ENCODE results near the gene GOLGA3.

The GOLGA3 gene

GRCh38 chr12:132720606-132721345 lies 107.9 kb downstream of the GOLGA3 start:
- no peak for DNase-seq (ENCODE audit: low spot score)

GRCh38 chr12:132719954-132720324 lies 108.7 kb downstream of the GOLGA3 start:
- no peak for DNase-seq (ENCODE audit: low spot score)

GRCh38 chr12:132719141-132719953 lies 109.3 kb downstream of the GOLGA3 start:
- DNase-seq (ENCODE audit: low spot score), result no peak

Measured in AG20443 (cell line).